GM23338 (cell line): ENCODE results near the gene IL36A.

Experiments used
- CREB1 ChIP-seq: fragments of 250-450 bp; sonication (Bioruptor Pico); IDR thresholded peaks from 2 replicates; pipeline ENCODE4 v1.5.0; 2020; ENCODE audit warnings: low read depth, mild to moderate bottlenecking, moderate library complexity
- EZH2 ChIP-seq: fragments of 200-600 bp; sonication (generic); IDR thresholded peaks from one replicate; pipeline ENCODE4 v1.8.0; 2017; ENCODE audit warnings: antibody characterized with exemption, mild to moderate bottlenecking, low read depth; ENCODE audit not compliant: unreplicated experiment
- EZH2phosphoT487 ChIP-seq: fragments of 200-600 bp; sonication (generic); IDR thresholded peaks from one replicate; pipeline ENCODE4 v1.8.1; 2018; ENCODE audit warnings: antibody characterized with exemption; ENCODE audit not compliant: unreplicated experiment
- JUNB ChIP-seq: IDR thresholded peaks from one replicate; pipeline ENCODE4 v1.6.1; 2016; ENCODE audit warnings: antibody characterized with exemption; ENCODE audit not compliant: unreplicated experiment
- POLR2AphosphoS5 ChIP-seq: IDR thresholded peaks from 2 replicates; pipeline ENCODE4 v1.6.1; 2016; ENCODE audit warnings: antibody characterized with exemption, low read depth
- TF ChIP-seq, protein P1 (sequence below), 2 experiments: fragments of 200-600 bp in 1 of 2; sonication (generic) in 1 of 2; conservative IDR thresholded peaks; 2 replicates each; pipeline versions ENCODE4 v1.5.1 to v1.6.1; 2016 to 2017; ENCODE audit warnings: antibody characterized with exemption in 2 of 2, low read depth in 2 of 2, mild to moderate bottlenecking in 2 of 2, moderate library complexity in 1 of 2
- TF ChIP-seq, protein P2 (sequence below): IDR thresholded peaks from one replicate; pipeline ENCODE4 v1.6.1; 2018; ENCODE audit warnings: antibody characterized with exemption; ENCODE audit not compliant: unreplicated experiment
- TF ChIP-seq, protein P3 (sequence below): fragments of 250-450 bp; sonication (Bioruptor Pico); IDR thresholded peaks from 2 replicates; pipeline ENCODE4 v1.5.0; 2020; ENCODE audit warnings: mild to moderate bottlenecking, moderate library complexity
- TF ChIP-seq, protein P4 (sequence below): IDR thresholded peaks from 2 replicates; pipeline ENCODE4 v1.6.1; 2016; ENCODE audit warnings: antibody characterized with exemption

DNA sequence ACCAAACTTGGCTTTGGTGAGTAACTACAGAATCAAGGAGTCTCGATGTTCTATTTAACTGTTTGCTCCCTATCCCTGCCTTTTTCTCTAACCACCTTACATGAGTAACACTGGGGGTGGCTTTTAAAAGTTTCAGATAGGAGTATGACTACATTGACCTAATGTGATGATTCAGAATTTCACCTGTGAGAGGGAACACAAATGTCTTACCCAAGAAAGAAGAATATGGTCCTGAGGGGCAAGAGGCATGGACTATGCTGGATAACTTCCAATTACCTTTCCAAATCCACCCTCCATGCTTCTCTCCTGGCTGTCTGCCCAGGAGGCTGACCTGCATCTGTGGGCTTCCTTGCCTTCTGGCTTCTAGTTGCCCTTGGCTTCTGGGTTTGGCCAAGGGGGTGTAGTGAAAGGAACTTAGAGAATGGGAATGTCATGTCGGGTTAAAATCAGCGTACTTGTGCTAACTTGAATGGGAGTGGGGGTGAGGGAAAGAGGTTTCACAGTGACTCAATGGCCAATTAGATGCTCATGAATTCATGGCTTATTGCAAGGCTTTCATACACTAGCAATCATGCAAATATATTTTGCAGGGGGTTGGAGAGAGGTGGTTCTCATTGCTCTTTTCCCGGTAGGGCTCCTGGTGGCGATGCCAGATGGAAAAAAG is 32.7 kb upstream of the IL36A start:
- TF ChIP-seq POLR2AphosphoS5, result no peak
- TF ChIP-seq, protein P1, sequence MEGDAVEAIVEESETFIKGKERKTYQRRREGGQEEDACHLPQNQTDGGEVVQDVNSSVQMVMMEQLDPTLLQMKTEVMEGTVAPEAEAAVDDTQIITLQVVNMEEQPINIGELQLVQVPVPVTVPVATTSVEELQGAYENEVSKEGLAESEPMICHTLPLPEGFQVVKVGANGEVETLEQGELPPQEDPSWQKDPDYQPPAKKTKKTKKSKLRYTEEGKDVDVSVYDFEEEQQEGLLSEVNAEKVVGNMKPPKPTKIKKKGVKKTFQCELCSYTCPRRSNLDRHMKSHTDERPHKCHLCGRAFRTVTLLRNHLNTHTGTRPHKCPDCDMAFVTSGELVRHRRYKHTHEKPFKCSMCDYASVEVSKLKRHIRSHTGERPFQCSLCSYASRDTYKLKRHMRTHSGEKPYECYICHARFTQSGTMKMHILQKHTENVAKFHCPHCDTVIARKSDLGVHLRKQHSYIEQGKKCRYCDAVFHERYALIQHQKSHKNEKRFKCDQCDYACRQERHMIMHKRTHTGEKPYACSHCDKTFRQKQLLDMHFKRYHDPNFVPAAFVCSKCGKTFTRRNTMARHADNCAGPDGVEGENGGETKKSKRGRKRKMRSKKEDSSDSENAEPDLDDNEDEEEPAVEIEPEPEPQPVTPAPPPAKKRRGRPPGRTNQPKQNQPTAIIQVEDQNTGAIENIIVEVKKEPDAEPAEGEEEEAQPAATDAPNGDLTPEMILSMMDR (conservative IDR thresholded peaks at IDR 0.05; ENCODE audit: low read depth in 2 of 2), result no peak
- TF ChIP-seq, protein P2, sequence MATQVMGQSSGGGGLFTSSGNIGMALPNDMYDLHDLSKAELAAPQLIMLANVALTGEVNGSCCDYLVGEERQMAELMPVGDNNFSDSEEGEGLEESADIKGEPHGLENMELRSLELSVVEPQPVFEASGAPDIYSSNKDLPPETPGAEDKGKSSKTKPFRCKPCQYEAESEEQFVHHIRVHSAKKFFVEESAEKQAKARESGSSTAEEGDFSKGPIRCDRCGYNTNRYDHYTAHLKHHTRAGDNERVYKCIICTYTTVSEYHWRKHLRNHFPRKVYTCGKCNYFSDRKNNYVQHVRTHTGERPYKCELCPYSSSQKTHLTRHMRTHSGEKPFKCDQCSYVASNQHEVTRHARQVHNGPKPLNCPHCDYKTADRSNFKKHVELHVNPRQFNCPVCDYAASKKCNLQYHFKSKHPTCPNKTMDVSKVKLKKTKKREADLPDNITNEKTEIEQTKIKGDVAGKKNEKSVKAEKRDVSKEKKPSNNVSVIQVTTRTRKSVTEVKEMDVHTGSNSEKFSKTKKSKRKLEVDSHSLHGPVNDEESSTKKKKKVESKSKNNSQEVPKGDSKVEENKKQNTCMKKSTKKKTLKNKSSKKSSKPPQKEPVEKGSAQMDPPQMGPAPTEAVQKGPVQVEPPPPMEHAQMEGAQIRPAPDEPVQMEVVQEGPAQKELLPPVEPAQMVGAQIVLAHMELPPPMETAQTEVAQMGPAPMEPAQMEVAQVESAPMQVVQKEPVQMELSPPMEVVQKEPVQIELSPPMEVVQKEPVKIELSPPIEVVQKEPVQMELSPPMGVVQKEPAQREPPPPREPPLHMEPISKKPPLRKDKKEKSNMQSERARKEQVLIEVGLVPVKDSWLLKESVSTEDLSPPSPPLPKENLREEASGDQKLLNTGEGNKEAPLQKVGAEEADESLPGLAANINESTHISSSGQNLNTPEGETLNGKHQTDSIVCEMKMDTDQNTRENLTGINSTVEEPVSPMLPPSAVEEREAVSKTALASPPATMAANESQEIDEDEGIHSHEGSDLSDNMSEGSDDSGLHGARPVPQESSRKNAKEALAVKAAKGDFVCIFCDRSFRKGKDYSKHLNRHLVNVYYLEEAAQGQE, result no peak
- TF ChIP-seq EZH2phosphoT487, result no peak
- no peak for TF ChIP-seq EZH2
- no peak for TF ChIP-seq JUNB
- TF ChIP-seq, protein P3, sequence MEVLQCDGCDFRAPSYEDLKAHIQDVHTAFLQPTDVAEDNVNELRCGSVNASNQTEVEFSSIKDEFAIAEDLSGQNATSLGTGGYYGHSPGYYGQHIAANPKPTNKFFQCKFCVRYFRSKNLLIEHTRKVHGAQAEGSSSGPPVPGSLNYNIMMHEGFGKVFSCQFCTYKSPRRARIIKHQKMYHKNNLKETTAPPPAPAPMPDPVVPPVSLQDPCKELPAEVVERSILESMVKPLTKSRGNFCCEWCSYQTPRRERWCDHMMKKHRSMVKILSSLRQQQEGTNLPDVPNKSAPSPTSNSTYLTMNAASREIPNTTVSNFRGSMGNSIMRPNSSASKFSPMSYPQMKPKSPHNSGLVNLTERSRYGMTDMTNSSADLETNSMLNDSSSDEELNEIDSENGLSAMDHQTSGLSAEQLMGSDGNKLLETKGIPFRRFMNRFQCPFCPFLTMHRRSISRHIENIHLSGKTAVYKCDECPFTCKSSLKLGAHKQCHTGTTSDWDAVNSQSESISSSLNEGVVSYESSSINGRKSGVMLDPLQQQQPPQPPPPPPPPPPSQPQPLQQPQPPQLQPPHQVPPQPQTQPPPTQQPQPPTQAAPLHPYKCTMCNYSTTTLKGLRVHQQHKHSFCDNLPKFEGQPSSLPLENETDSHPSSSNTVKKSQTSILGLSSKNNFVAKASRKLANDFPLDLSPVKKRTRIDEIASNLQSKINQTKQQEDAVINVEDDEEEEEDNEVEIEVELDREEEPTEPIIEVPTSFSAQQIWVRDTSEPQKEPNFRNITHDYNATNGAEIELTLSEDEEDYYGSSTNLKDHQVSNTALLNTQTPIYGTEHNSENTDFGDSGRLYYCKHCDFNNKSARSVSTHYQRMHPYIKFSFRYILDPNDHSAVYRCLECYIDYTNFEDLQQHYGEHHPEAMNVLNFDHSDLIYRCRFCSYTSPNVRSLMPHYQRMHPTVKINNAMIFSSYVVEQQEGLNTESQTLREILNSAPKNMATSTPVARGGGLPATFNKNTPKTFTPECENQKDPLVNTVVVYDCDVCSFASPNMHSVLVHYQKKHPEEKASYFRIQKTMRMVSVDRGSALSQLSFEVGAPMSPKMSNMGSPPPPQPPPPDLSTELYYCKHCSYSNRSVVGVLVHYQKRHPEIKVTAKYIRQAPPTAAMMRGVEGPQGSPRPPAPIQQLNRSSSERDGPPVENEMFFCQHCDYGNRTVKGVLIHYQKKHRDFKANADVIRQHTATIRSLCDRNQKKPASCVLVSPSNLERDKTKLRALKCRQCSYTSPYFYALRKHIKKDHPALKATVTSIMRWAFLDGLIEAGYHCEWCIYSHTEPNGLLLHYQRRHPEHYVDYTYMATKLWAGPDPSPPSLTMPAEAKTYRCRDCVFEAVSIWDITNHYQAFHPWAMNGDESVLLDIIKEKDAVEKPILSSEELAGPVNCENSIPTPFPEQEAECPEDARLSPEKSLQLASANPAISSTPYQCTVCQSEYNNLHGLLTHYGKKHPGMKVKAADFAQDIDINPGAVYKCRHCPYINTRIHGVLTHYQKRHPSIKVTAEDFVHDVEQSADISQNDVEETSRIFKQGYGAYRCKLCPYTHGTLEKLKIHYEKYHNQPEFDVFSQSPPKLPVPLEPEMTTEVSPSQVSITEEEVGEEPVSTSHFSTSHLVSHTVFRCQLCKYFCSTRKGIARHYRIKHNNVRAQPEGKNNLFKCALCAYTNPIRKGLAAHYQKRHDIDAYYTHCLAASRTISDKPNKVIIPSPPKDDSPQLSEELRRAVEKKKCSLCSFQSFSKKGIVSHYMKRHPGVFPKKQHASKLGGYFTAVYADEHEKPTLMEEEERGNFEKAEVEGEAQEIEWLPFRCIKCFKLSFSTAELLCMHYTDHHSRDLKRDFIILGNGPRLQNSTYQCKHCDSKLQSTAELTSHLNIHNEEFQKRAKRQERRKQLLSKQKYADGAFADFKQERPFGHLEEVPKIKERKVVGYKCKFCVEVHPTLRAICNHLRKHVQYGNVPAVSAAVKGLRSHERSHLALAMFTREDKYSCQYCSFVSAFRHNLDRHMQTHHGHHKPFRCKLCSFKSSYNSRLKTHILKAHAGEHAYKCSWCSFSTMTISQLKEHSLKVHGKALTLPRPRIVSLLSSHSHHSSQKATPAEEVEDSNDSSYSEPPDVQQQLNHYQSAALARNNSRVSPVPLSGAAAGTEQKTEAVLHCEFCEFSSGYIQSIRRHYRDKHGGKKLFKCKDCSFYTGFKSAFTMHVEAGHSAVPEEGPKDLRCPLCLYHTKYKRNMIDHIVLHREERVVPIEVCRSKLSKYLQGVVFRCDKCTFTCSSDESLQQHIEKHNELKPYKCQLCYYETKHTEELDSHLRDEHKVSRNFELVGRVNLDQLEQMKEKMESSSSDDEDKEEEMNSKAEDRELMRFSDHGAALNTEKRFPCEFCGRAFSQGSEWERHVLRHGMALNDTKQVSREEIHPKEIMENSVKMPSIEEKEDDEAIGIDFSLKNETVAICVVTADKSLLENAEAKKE (CRISPR knock-in tag), result no peak
- TF ChIP-seq CREB1 (CRISPR knock-in tag), result no peak
- TF ChIP-seq, protein P4, sequence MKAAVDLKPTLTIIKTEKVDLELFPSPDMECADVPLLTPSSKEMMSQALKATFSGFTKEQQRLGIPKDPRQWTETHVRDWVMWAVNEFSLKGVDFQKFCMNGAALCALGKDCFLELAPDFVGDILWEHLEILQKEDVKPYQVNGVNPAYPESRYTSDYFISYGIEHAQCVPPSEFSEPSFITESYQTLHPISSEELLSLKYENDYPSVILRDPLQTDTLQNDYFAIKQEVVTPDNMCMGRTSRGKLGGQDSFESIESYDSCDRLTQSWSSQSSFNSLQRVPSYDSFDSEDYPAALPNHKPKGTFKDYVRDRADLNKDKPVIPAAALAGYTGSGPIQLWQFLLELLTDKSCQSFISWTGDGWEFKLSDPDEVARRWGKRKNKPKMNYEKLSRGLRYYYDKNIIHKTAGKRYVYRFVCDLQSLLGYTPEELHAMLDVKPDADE, result no peak
